H1 (cell line): ENCODE data around the gene NCF2. TPM values are rescaled to one million over a fixed set of nuclear protein-coding genes. Genes with fewer than 3 reads are reported as not detected.
A peak's percentile ranks its signal among the peaks of the same experiment; 100 is the strongest.

Experiments
- CTCF ChIA-PET: fragments of 300-600 bp; sonication (Branson Sonifier 250); formaldehyde crosslinking; loops from one replicate; lab custom pipeline; 2021; ENCODE audit not compliant: partially characterized antibody; lab: Charles Lee
- POLR2A ChIA-PET: fragments of 300-600 bp; sonication (Branson Sonifier 250); formaldehyde crosslinking; loops from one replicate; lab custom pipeline; 2021; ENCODE audit warnings: inconsistent platforms; ENCODE audit not compliant: partially characterized antibody; lab: Charles Lee
- DNase-seq, 2 experiments: peaks; one replicate each; pipeline versions ENCODE4 v3.0.0 to v3.0.0-alpha.2; 2010 to 2022; ENCODE audit warnings: low spot score in 2 of 2, low read depth in 1 of 2, mixed read lengths in 1 of 2
- FAIRE-seq: peaks from 2 replicates; lab custom pipeline; 2011; peaks lifted over from hg19 to GRCh38; lab: Jason Lieb, UNC
- H2AFZ ChIP-seq: 2 replicates; pipeline ENCODE4 v1.8.1; 2012; ENCODE audit warnings: low read length, inconsistent platforms
- H2AK5ac ChIP-seq: 2 replicates; pipeline ENCODE4 v1.6.1; 2013; ENCODE audit warnings: low read depth, low read length
- H2BK120ac ChIP-seq: replicated peaks from 2 replicates; pipeline ENCODE3; 2013; ENCODE audit warnings: low read depth, low read length, inconsistent platforms
- H2BK12ac ChIP-seq: 2 replicates; pipeline ENCODE4 v1.6.1; 2013; ENCODE audit warnings: low read depth, low read length
- H2BK15ac ChIP-seq: 2 replicates; pipeline ENCODE4 v1.6.1; 2013; ENCODE audit warnings: low read length
- H2BK20ac ChIP-seq: 2 replicates; pipeline ENCODE4 v1.6.1; 2013; ENCODE audit warnings: low read length
- H2BK5ac ChIP-seq: 2 replicates; pipeline ENCODE4 v1.6.1; 2013; ENCODE audit warnings: low read depth, low read length
- H3K14ac ChIP-seq: 2 replicates; pipeline ENCODE4 v1.6.1; 2013; ENCODE audit warnings: inconsistent platforms; ENCODE audit not compliant: insufficient read length
- H3K18ac ChIP-seq: 2 replicates; pipeline ENCODE4 v1.6.1; 2013; ENCODE audit warnings: low read length; ENCODE audit errors: extremely low read depth
- H3K23ac ChIP-seq: 2 replicates; pipeline ENCODE4 v1.6.1; 2013; ENCODE audit warnings: inconsistent platforms; ENCODE audit not compliant: insufficient read length
- H3K23me2 ChIP-seq: 2 replicates; pipeline ENCODE4 v1.6.1; 2013; ENCODE audit warnings: low read depth, low read length
- H3K27ac ChIP-seq: 2 replicates; pipeline ENCODE4 v1.6.1; 2011; ENCODE audit warnings: low read depth, low read length, inconsistent platforms
- H3K27me3 ChIP-seq, 4 experiments: replicated peaks in 1 of 4; 1 replicate in 1 of 4; 2 replicates in 3 of 4; pipeline versions ENCODE4 v1.6.1 to v1.8.1; 2011 to 2013; ENCODE audit warnings: low read length in 3 of 4, mild to moderate bottlenecking in 3 of 4, inconsistent platforms in 2 of 4, mixed read lengths in 2 of 4, moderate library complexity in 1 of 4; ENCODE audit not compliant: control insufficient read depth in 3 of 4, insufficient read depth in 3 of 4; ENCODE audit errors: extremely low read depth in 1 of 4
- H3K36me3 ChIP-seq, 4 experiments: 2 replicates each; pipeline versions ENCODE4 v1.6.1 to v1.8.1; 2011 to 2013; ENCODE audit warnings: mild to moderate bottlenecking in 4 of 4, low read length in 3 of 4, moderate library complexity in 2 of 4, control low read depth in 1 of 4, inconsistent platforms in 1 of 4; ENCODE audit not compliant: insufficient read depth in 4 of 4, control insufficient read depth in 2 of 4
- H3K4ac ChIP-seq: replicated peaks from 2 replicates; pipeline ENCODE3; 2013; ENCODE audit warnings: low read length, low read depth, mixed read lengths, inconsistent platforms; ENCODE audit not compliant: insufficient read length
- H3K4me1 ChIP-seq, 4 experiments: replicated peaks in 1 of 4; 1 replicate in 1 of 4; 2 replicates in 3 of 4; pipeline versions ENCODE4 v1.6.1 to v1.8.1; 2011 to 2013; ENCODE audit warnings: low read length in 3 of 4, inconsistent platforms in 2 of 4, mixed read lengths in 1 of 4; ENCODE audit not compliant: insufficient read depth in 4 of 4, control insufficient read depth in 3 of 4
- H3K4me2 ChIP-seq, 2 experiments: 2 replicates each; pipeline versions ENCODE4 v1.6.1 to v1.8.1; 2011 to 2013; ENCODE audit warnings: low read depth in 2 of 2, low read length in 2 of 2, control low read depth in 1 of 2, inconsistent platforms in 1 of 2, mild to moderate bottlenecking in 1 of 2; ENCODE audit not compliant: insufficient read depth in 1 of 2
- H3K4me3 ChIP-seq, 4 experiments: fragments of 200-600, 300-600 bp in 1 of 4; sonication (generic), shearing (Covaris generic), sonication (Bioruptor Twin) in 1 of 4; 2 replicates each; pipeline versions ENCODE4 v1.5.1 to v1.8.1; 2011 to 2016; ENCODE audit warnings: low read length in 4 of 4, low read depth in 3 of 4, control low read depth in 2 of 4, inconsistent platforms in 2 of 4, mild to moderate bottlenecking in 2 of 4, mixed read lengths in 1 of 4, moderate library complexity in 1 of 4; ENCODE audit not compliant: insufficient read depth in 2 of 4; ENCODE audit errors: extremely low read depth in 1 of 4
- H3K56ac ChIP-seq: replicated peaks from 2 replicates; pipeline ENCODE3; 2013; ENCODE audit warnings: low read depth, mild to moderate bottlenecking, mixed read lengths, low read length, inconsistent platforms; ENCODE audit not compliant: insufficient read length
- H3K79me1 ChIP-seq: 2 replicates; pipeline ENCODE4 v1.6.1; 2013; ENCODE audit warnings: low read depth, low read length, control low read depth
- H3K79me2 ChIP-seq, 2 experiments: 2 replicates each; pipeline versions ENCODE4 v1.6.1 to v1.8.1; 2012 to 2013; ENCODE audit warnings: low read length in 2 of 2, mild to moderate bottlenecking in 2 of 2, inconsistent platforms in 1 of 2; ENCODE audit not compliant: insufficient read depth in 2 of 2, control insufficient read depth in 1 of 2
- H3K9ac ChIP-seq, 4 experiments: replicated peaks in 1 of 4; 1 replicate in 1 of 4; 2 replicates in 3 of 4; pipeline versions ENCODE4 v1.6.1 to v1.8.1; 2011 to 2013; ENCODE audit warnings: low read depth in 3 of 4, low read length in 3 of 4, control low read depth in 2 of 4, mild to moderate bottlenecking in 2 of 4, moderate library complexity in 2 of 4, inconsistent platforms in 1 of 4; ENCODE audit errors: extremely low read depth in 1 of 4
- H3K9me3 ChIP-seq, 2 experiments: 2 replicates each; pipeline versions ENCODE4 v1.6.1 to v1.8.1; 2012 to 2013; ENCODE audit warnings: mild to moderate bottlenecking in 2 of 2, moderate library complexity in 2 of 2, control low read depth in 1 of 2, inconsistent platforms in 1 of 2, low read depth in 1 of 2, low read length in 1 of 2, mixed read lengths in 1 of 2; ENCODE audit not compliant: insufficient read depth in 2 of 2
- H4K20me1 ChIP-seq, 2 experiments: replicated peaks in 1 of 2; 2 replicates each; pipeline versions ENCODE3 to v1.8.1; 2011 to 2013; ENCODE audit warnings: inconsistent platforms in 2 of 2, low read length in 2 of 2, mild to moderate bottlenecking in 1 of 2; ENCODE audit not compliant: insufficient read depth in 2 of 2, control insufficient read depth in 1 of 2
- H4K5ac ChIP-seq: 2 replicates; pipeline ENCODE4 v1.6.1; 2013; ENCODE audit warnings: low read length, low read depth, mixed read lengths, inconsistent platforms; ENCODE audit not compliant: insufficient read length
- H4K8ac ChIP-seq: 2 replicates; pipeline ENCODE4 v1.8.0; 2013; ENCODE audit warnings: mild to moderate bottlenecking, moderate library complexity, low read length, inconsistent platforms; ENCODE audit not compliant: insufficient read depth; ENCODE audit errors: extremely low read depth
- H4K91ac ChIP-seq: replicated peaks from 2 replicates; pipeline ENCODE3; 2013; ENCODE audit warnings: low read length, mixed read lengths, inconsistent platforms; ENCODE audit not compliant: insufficient read length
- GABPA ChIP-seq: IDR thresholded peaks from 2 replicates; pipeline ENCODE4 v1.6.1; 2011; ENCODE audit warnings: mild to moderate bottlenecking, low read length, moderate library complexity, borderline replicate concordance; ENCODE audit not compliant: insufficient read depth
- RAD21 ChIP-seq, 2 experiments: IDR thresholded peaks in 1 of 2; conservative IDR thresholded peaks in 1 of 2; 2 replicates each; pipeline ENCODE4 v1.6.1; 2011; ENCODE audit warnings: low read depth in 2 of 2, low read length in 2 of 2, improper control_type of control experiment in 1 of 2, inconsistent platforms in 1 of 2, mild to moderate bottlenecking in 1 of 2, moderate library complexity in 1 of 2
- WGBS, 2 experiments: shearing (Covaris generic) in 1 of 2; methylation state at CpG; one replicate each; pipeline versions ENCODE4 v1.1.6 to v1.1.7; 2013 to 2015; ENCODE audit warnings: low lambda C conversion rate in 2 of 2, mixed read lengths in 2 of 2, inconsistent platforms in 1 of 2, low coverage in 1 of 2, missing lambda C conversion rate in 1 of 2; ENCODE audit not compliant: insufficient replicate concordance in 2 of 2, insufficient coverage in 1 of 2, insufficient read length in 1 of 2; ENCODE audit errors: extremely low coverage in 1 of 2, missing lambda C conversion rate in 1 of 2; 5-methylcytosine and 5-hydroxymethylcytosine counted together
- polyA plus RNA-seq, 7 experiments: library from polyadenylated mRNA; depleted of rRNA in 3 of 7; stranded (reverse) in 5 of 7; unstranded in 2 of 7; fragments of >200 nt in 5 of 7; fragments of 200-250 nt in 2 of 7; gene quantifications; 1 replicate in 5 of 7; 2 replicates in 1 of 7; 4 replicates in 1 of 7; pipeline versions ENCODE4 v1.2.1 to v1.2.3, GENCODE V29; 2011 to 2013; ENCODE audit warnings: missing spikeins in 2 of 7, mixed read lengths in 2 of 7
- total RNA-seq: library from RNA; stranded (reverse); fragmentation: NEBNext Ultra II Directional; extraction: Animal tissue kit (Norgen Biotek cat#: 25700); gene quantifications from 2 replicates; pipeline ENCODE4 v1.2.1, GENCODE V29; 2021
- TF ChIP-seq, protein P1 (sequence below), 3 experiments: IDR thresholded peaks; 1 replicate in 2 of 3; 2 replicates in 1 of 3; pipeline versions ENCODE4 v1.5.1 to v1.6.1; 2011; ENCODE audit warnings: low read length in 3 of 3, mild to moderate bottlenecking in 3 of 3, inconsistent platforms in 2 of 3, low read depth in 1 of 3, moderate library complexity in 1 of 3; ENCODE audit not compliant: insufficient read depth in 1 of 3; ENCODE audit errors: control extremely low read depth in 1 of 3

Gene NCF2
- total and polyA plus RNA-seq, 2 of the 8 experiments (the other 6 are each of a cell fraction or from before 2014, with no cell fraction given) = not detected

DNA sequence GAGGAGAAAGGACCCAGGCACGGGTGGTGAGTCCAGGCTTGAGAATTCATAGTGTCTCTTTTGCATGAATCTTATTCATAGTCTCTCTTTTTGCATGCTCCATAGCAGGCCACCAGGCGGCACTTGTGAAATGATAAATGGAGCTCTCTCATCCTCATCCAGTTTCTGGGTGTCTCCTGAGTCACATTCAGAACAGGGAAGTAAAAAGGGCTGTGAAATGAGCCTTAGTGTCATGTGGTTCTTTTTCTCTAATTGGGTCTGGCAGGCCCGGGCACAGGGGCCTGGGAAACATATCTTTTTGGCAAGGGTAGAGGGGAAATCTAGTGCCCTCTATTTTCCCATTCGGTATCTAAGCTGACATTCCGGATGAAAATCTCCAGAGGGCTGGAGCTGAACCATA, 19.1 kb upstream of the NCF2 start:
- H4K5ac ChIP-seq = no peak overlapping the region
- H3K56ac ChIP-seq = no peak overlapping the region
- no peaks in the 10 kb centered on the region for H3K4me1 ChIP-seq
- H3K18ac ChIP-seq = no peak overlapping the region
- no peaks in the 10 kb centered on the region for H3K9me3 ChIP-seq
- no peak overlapping the region for H3K9ac ChIP-seq
- no peak overlapping the region for H4K91ac ChIP-seq
- no peak overlapping the region for H3K27ac ChIP-seq
- no peak overlapping the region for H3K14ac ChIP-seq
- H2BK5ac ChIP-seq = no peak overlapping the region
- H3K4me3 ChIP-seq = no peak overlapping the region
- no peaks in the 10 kb centered on the region for H3K79me1 ChIP-seq
- ChIA-PET CTCF (interaction anchor here (0.6 to 1.3 kb wide), 10 partner anchors 10 to 331 kb away, joined by 3 to 7 read pairs (median 3); no protein-coding TSS in a partner anchor), POLR2A (interaction anchor here (1.0 kb wide), 1 partner anchor 9 kb away, joined by 3 read pairs; no protein-coding TSS in a partner anchor)
- TF ChIP-seq RAD21 (IDR thresholded peaks at IDR 0.05 in 1 of 2, conservative IDR thresholded peaks at IDR 0.05 in 1 of 2; ENCODE audit: low read depth in 2 of 2, low read length in 2 of 2) = peak; percentile 32 to 40
- TF ChIP-seq GABPA = no peak
- TF ChIP-seq, protein P1, sequence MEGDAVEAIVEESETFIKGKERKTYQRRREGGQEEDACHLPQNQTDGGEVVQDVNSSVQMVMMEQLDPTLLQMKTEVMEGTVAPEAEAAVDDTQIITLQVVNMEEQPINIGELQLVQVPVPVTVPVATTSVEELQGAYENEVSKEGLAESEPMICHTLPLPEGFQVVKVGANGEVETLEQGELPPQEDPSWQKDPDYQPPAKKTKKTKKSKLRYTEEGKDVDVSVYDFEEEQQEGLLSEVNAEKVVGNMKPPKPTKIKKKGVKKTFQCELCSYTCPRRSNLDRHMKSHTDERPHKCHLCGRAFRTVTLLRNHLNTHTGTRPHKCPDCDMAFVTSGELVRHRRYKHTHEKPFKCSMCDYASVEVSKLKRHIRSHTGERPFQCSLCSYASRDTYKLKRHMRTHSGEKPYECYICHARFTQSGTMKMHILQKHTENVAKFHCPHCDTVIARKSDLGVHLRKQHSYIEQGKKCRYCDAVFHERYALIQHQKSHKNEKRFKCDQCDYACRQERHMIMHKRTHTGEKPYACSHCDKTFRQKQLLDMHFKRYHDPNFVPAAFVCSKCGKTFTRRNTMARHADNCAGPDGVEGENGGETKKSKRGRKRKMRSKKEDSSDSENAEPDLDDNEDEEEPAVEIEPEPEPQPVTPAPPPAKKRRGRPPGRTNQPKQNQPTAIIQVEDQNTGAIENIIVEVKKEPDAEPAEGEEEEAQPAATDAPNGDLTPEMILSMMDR (IDR thresholded peaks at IDR 0.05; ENCODE audit: control extremely low read depth in 1 of 3, insufficient read depth in 1 of 3, low read depth in 1 of 3, low read length in 3 of 3) = peak in 1 of 3 experiments; percentile 23; a peak in 1 of 4 replicates
- 76% methylated on average over 5 of the region's 5 CpGs; no CpG with 5 or more reads in 1 of the 2 experiments for WGBS, 2 experiments
- H3K23ac ChIP-seq = no peak overlapping the region
- FAIRE-seq (no peak), DNase-seq (no peak)
- H2BK120ac ChIP-seq = no peak overlapping the region
- H4K8ac ChIP-seq = no peak overlapping the region
- no peaks in the 10 kb centered on the region for H3K23me2 ChIP-seq
- no peak overlapping the region for H2AK5ac ChIP-seq
- H2BK15ac ChIP-seq = no peak overlapping the region
- H3K4ac ChIP-seq = no peak overlapping the region
- H2AFZ ChIP-seq = no peak overlapping the region
- no peak overlapping the region for H2BK20ac ChIP-seq
- no peaks in the 10 kb centered on the region for H3K27me3 ChIP-seq
- H2BK12ac ChIP-seq = no peak overlapping the region
- no peaks in the 10 kb centered on the region for H4K20me1 ChIP-seq
- H3K36me3 ChIP-seq = no peaks in the 10 kb centered on the region
- no peak overlapping the region for H3K4me2 ChIP-seq
- no peaks in the 10 kb centered on the region for H3K79me2 ChIP-seq
